MM.1S (cell line): ENCODE results near the gene HES2.

Experiments used
- EZH2 ChIP-seq: fragments of 300-600 bp; sonication (generic); optimal IDR thresholded peaks from 2 replicates; pipeline ENCODE3; 2017; ENCODE audit warnings: low read depth, mild to moderate bottlenecking, antibody characterized with exemption, low read length, mixed read lengths
- TF ChIP-seq, protein P1 (sequence below): fragments of 300-600 bp; sonication (generic); IDR thresholded peaks from 2 replicates; pipeline ENCODE4 v1.5.1; 2016; ENCODE audit warnings: antibody characterized with exemption, low read length, mixed read lengths

DNA sequence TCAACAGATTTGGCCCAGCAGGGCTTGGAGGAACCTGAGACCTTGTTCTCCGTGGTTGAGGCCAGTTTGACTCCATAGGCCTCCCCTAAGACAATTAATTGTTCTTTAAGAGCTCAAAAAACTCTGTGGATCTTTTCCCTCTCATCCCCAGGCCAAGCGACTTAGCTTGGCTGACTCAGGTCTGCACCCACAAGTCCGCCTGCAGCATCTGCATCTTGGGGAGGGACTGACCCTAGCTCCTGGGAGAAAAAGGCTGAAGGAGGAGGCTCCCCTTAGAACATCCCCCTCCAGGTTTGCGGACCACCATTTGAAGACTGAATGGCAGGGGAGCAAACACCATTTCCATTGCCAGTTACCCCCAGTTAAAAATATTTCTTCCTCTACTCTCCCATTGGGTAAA is 1.5 kb upstream of the HES2 start:
- TF ChIP-seq, protein P1, sequence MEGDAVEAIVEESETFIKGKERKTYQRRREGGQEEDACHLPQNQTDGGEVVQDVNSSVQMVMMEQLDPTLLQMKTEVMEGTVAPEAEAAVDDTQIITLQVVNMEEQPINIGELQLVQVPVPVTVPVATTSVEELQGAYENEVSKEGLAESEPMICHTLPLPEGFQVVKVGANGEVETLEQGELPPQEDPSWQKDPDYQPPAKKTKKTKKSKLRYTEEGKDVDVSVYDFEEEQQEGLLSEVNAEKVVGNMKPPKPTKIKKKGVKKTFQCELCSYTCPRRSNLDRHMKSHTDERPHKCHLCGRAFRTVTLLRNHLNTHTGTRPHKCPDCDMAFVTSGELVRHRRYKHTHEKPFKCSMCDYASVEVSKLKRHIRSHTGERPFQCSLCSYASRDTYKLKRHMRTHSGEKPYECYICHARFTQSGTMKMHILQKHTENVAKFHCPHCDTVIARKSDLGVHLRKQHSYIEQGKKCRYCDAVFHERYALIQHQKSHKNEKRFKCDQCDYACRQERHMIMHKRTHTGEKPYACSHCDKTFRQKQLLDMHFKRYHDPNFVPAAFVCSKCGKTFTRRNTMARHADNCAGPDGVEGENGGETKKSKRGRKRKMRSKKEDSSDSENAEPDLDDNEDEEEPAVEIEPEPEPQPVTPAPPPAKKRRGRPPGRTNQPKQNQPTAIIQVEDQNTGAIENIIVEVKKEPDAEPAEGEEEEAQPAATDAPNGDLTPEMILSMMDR: no peak
- TF ChIP-seq EZH2: no peak
